H9 (cell line): Measurements from ENCODE around the gene LCNL1. TPM values are rescaled to one million over a fixed set of nuclear protein-coding genes. Genes with fewer than 3 reads are reported as not detected.

ENCODE experiments used
- DNase-seq: peaks from one replicate; pipeline ENCODE4 v3.0.0-alpha.2; 2017
- H2AFZ ChIP-seq: one replicate; pipeline ENCODE4 v1.6.1; 2013; ENCODE audit warnings: mild to moderate bottlenecking, low read length, control low read depth, moderate library complexity
- H2AK5ac ChIP-seq: 2 replicates; pipeline ENCODE4 v1.6.1; 2013; ENCODE audit warnings: low read length, control low read depth, mixed read lengths; ENCODE audit not compliant: insufficient read length
- H2BK120ac ChIP-seq: one replicate; pipeline ENCODE4 v1.6.1; 2013; ENCODE audit warnings: low read depth, mild to moderate bottlenecking, low read length, control low read depth, inconsistent platforms; ENCODE audit not compliant: poor library complexity, severe bottlenecking
- H2BK12ac ChIP-seq: 2 replicates; pipeline ENCODE4 v1.6.1; 2013; ENCODE audit warnings: low read length, control low read depth, mixed read lengths, low read depth; ENCODE audit not compliant: insufficient read length
- H2BK15ac ChIP-seq: 2 replicates; pipeline ENCODE4 v1.6.1; 2013; ENCODE audit warnings: low read depth, low read length, control low read depth
- H2BK20ac ChIP-seq: one replicate; pipeline ENCODE4 v1.6.1; 2013; ENCODE audit warnings: low read depth, mild to moderate bottlenecking, low read length, control low read depth, inconsistent platforms; ENCODE audit not compliant: poor library complexity, severe bottlenecking
- H2BK5ac ChIP-seq: 2 replicates; pipeline ENCODE4 v1.6.1; 2013; ENCODE audit warnings: low read length, control low read depth, mixed read lengths; ENCODE audit not compliant: insufficient read length
- H3K14ac ChIP-seq: 2 replicates; pipeline ENCODE4 v1.6.1; 2013; ENCODE audit warnings: low read length, control low read depth; ENCODE audit not compliant: insufficient read depth
- H3K18ac ChIP-seq: 2 replicates; pipeline ENCODE4 v1.6.1; 2013; ENCODE audit warnings: low read depth, mild to moderate bottlenecking, mixed read lengths, low read length, control low read depth; ENCODE audit not compliant: insufficient read length
- H3K23ac ChIP-seq: 2 replicates; pipeline ENCODE4 v1.6.1; 2013; ENCODE audit warnings: low read length, control low read depth, mixed read lengths, low read depth; ENCODE audit not compliant: insufficient read length
- H3K23me2 ChIP-seq: 2 replicates; pipeline ENCODE4 v1.6.1; 2013; ENCODE audit warnings: low read depth, mild to moderate bottlenecking, mixed read lengths, low read length, control low read depth; ENCODE audit not compliant: insufficient read length, poor library complexity, severe bottlenecking
- H3K27ac ChIP-seq: 2 replicates; pipeline ENCODE4 v1.5.1; 2013; ENCODE audit warnings: low read length, control low read depth, mixed read lengths, low read depth; ENCODE audit not compliant: insufficient read length
- H3K27me3 ChIP-seq: 2 replicates; pipeline ENCODE4 v1.6.1; 2013; ENCODE audit warnings: low read length, control low read depth, inconsistent platforms; ENCODE audit not compliant: insufficient read depth
- H3K4ac ChIP-seq: 2 replicates; pipeline ENCODE4 v1.6.1; 2013; ENCODE audit warnings: low read depth, mild to moderate bottlenecking, control low read depth, inconsistent platforms, low read length, moderate library complexity
- H3K4me1 ChIP-seq: 2 replicates; pipeline ENCODE4 v1.6.1; 2013; ENCODE audit warnings: low read length, control low read depth, inconsistent platforms; ENCODE audit not compliant: insufficient read depth
- H3K4me2 ChIP-seq: 2 replicates; pipeline ENCODE4 v1.6.1; 2013; ENCODE audit warnings: low read length, control low read depth, mixed read lengths; ENCODE audit not compliant: insufficient read length, insufficient read depth
- H3K56ac ChIP-seq: 2 replicates; pipeline ENCODE4 v1.6.1; 2013; ENCODE audit warnings: low read depth, mild to moderate bottlenecking, mixed read lengths, low read length, control low read depth; ENCODE audit not compliant: insufficient read length
- H3K79me1 ChIP-seq: 2 replicates; pipeline ENCODE4 v1.6.1; 2013; ENCODE audit warnings: low read depth, mild to moderate bottlenecking, moderate library complexity, low read length, control low read depth, inconsistent platforms; ENCODE audit not compliant: insufficient read depth, poor library complexity, severe bottlenecking
- H3K79me2 ChIP-seq: 2 replicates; pipeline ENCODE4 v1.6.1; 2013; ENCODE audit warnings: low read length, control low read depth, inconsistent platforms; ENCODE audit not compliant: insufficient read depth
- H3K9ac ChIP-seq: 2 replicates; pipeline ENCODE4 v1.6.1; 2013; ENCODE audit warnings: low read length, control low read depth, mixed read lengths; ENCODE audit not compliant: insufficient read length; ENCODE audit errors: extremely low read depth
- H3K9me3 ChIP-seq: one replicate; pipeline ENCODE4 v1.6.1; 2013; ENCODE audit warnings: low read depth, low read length, inconsistent platforms; ENCODE audit not compliant: control insufficient read depth
- H3T11ph ChIP-seq: one replicate; pipeline ENCODE4 v1.6.1; 2013; ENCODE audit warnings: mild to moderate bottlenecking, low read length, control low read depth, inconsistent platforms
- H4K20me1 ChIP-seq: one replicate; pipeline ENCODE4 v1.6.1; 2013; ENCODE audit not compliant: control insufficient read depth, insufficient read length, insufficient read depth
- H4K5ac ChIP-seq: 2 replicates; pipeline ENCODE4 v1.6.1; 2013; ENCODE audit warnings: low read depth, mild to moderate bottlenecking, mixed read lengths, low read length, control low read depth; ENCODE audit not compliant: insufficient read length
- H4K8ac ChIP-seq: replicated peaks from 2 replicates; pipeline ENCODE4 v1.6.1; 2013; ENCODE audit warnings: low read length, control low read depth, mixed read lengths, low read depth; ENCODE audit not compliant: insufficient read length
- H4K91ac ChIP-seq: 2 replicates; pipeline ENCODE4 v1.6.1; 2013; ENCODE audit warnings: low read depth, mild to moderate bottlenecking, moderate library complexity, mixed read lengths, low read length, control low read depth; ENCODE audit not compliant: insufficient read length
- H3K27ac Mint-ChIP-seq, 3 experiments: 2 replicates in 2 of 3; 3 replicates in 1 of 3; pipeline ENCODE4 v1.8.0; 2020 to 2021; ENCODE audit warnings: mixed read lengths in 3 of 3, mild to moderate bottlenecking in 1 of 3, moderate library complexity in 1 of 3
- H3K27me3 Mint-ChIP-seq: 2 replicates; pipeline ENCODE4 v1.8.0; 2021; ENCODE audit warnings: low read depth, mild to moderate bottlenecking, moderate library complexity, mixed read lengths
- H3K36me3 Mint-ChIP-seq, 3 experiments: 2 replicates in 2 of 3; 3 replicates in 1 of 3; pipeline ENCODE4 v1.8.0; 2020 to 2021; ENCODE audit warnings: low read depth in 3 of 3, mixed read lengths in 3 of 3; ENCODE audit not compliant: insufficient read depth in 1 of 3
- H3K4me1 Mint-ChIP-seq, 2 experiments: 2 replicates each; pipeline ENCODE4 v1.8.0; 2020; ENCODE audit warnings: mixed read lengths in 2 of 2
- H3K4me3 Mint-ChIP-seq, 2 experiments: 2 replicates in 1 of 2; 3 replicates in 1 of 2; pipeline ENCODE4 v1.8.0; 2020 to 2021; ENCODE audit warnings: mild to moderate bottlenecking in 2 of 2, mixed read lengths in 2 of 2, moderate library complexity in 1 of 2
- H3K9me3 Mint-ChIP-seq, 2 experiments: 2 replicates in 1 of 2; 3 replicates in 1 of 2; pipeline ENCODE4 v1.8.0; 2020; ENCODE audit warnings: mild to moderate bottlenecking in 2 of 2, mixed read lengths in 2 of 2, moderate library complexity in 1 of 2
- whole genome bisulfite sequencing: extraction: QIAGEN DNeasy Blood & Tissue Kit; methylation state at CpG from one replicate; pipeline ENCODE4 v1.1.7; 2013; ENCODE audit warnings: missing lambda C conversion rate, low lambda C conversion rate, mixed read lengths; ENCODE audit not compliant: insufficient read length; ENCODE audit errors: extremely low coverage; 5-methylcytosine and 5-hydroxymethylcytosine counted together
- total RNA-seq: library from RNA; stranded (reverse); gene quantifications from 2 replicates; pipeline ENCODE4 v1.2.1, GENCODE V29; 2021
- TF ChIP-seq, protein P1 (sequence below): fragments of 200-600 bp; sonication (generic); conservative IDR thresholded peaks from 3 replicates; pipeline ENCODE4 v1.8.0; 2021; ENCODE audit warnings: antibody characterized with exemption, mild to moderate bottlenecking

LCNL1 gene
- total RNA-seq, 1 experiment from 2014 or later, result 0.20 TPM

DNA sequence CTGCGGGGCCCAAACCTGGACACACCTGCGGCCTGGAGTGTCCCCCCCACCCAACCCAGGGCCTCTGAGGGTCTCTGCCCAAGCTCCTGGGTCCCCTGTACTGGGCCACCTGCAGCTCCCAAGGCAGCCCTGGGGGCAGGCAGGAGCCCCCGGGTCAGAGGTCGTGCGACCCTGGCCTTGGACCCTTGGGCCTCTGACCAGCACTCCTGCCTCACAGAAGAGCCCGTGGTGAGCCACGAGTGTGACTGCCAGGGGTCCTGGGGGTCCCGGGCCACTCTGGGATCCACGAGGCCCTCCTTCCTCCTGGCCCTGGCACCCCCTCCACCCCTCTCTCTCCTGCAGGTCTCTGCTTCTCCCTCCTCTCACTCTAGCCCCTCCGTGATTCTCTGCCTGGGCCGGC lies 10.5 kb upstream of the LCNL1 start:
- Histone ChIP-seq H3K18ac (no peak overlapping the region), H3T11ph (no peak overlapping the region), H3K79me2 (no peaks in the 10 kb centered on the region), H4K5ac (no peak overlapping the region), H2AK5ac (no peak overlapping the region), H4K20me1 (no peaks in the 10 kb centered on the region), H2BK120ac (no peak overlapping the region), H2AFZ (no peak overlapping the region), H3K9me3 (no peaks in the 10 kb centered on the region), H3K14ac (no peak overlapping the region), H3K23ac (no peak overlapping the region), H3K4me2 (no peak overlapping the region), H3K27me3 (no peaks in the 10 kb centered on the region), H2BK15ac (no peak overlapping the region), H3K4me1 (no peaks in the 10 kb centered on the region), H2BK5ac (no peak overlapping the region), H2BK12ac (no peak overlapping the region), H2BK20ac (no peak overlapping the region), H3K9ac (no peak overlapping the region), H3K56ac (no peak overlapping the region), H4K8ac (no peak overlapping the region), H3K23me2 (no peaks in the 10 kb centered on the region), H3K79me1 (no peaks in the 10 kb centered on the region), H4K91ac (no peak overlapping the region), H3K27ac (no peak overlapping the region), H3K4ac (no peak overlapping the region)
- Mint-ChIP-seq H3K27ac (no peak overlapping the region), H3K4me1 (peaks cover under 1 to 6% of the 10 kb centered on the region in 2 experiments), H3K9me3 (no peaks in the 10 kb centered on the region), H3K4me3 (no peak overlapping the region), H3K27me3 (peaks cover 6% of the 10 kb centered on the region), H3K36me3 (no peaks in the 10 kb centered on the region)
- TF ChIP-seq, protein P1, sequence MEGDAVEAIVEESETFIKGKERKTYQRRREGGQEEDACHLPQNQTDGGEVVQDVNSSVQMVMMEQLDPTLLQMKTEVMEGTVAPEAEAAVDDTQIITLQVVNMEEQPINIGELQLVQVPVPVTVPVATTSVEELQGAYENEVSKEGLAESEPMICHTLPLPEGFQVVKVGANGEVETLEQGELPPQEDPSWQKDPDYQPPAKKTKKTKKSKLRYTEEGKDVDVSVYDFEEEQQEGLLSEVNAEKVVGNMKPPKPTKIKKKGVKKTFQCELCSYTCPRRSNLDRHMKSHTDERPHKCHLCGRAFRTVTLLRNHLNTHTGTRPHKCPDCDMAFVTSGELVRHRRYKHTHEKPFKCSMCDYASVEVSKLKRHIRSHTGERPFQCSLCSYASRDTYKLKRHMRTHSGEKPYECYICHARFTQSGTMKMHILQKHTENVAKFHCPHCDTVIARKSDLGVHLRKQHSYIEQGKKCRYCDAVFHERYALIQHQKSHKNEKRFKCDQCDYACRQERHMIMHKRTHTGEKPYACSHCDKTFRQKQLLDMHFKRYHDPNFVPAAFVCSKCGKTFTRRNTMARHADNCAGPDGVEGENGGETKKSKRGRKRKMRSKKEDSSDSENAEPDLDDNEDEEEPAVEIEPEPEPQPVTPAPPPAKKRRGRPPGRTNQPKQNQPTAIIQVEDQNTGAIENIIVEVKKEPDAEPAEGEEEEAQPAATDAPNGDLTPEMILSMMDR, result no peak
- no peak for DNase-seq
- WGBS, result no CpG with 5 or more reads among the region's 11 CpGs
